GM12864 (cell line): ENCODE results near the gene LDLRAP1.
A peak's percentile ranks its signal among the peaks of the same experiment; 100 is the strongest.

Experiments used
- DNase-seq: peaks from one replicate; pipeline ENCODE4 v3.0.0-alpha.2; 2011; ENCODE audit warnings: low read depth
- H3K4me3 ChIP-seq: 2 replicates; pipeline ENCODE4 v1.5.1; 2011; ENCODE audit warnings: mild to moderate bottlenecking, low read depth, low read length, control low read depth
- CTCF ChIP-seq: IDR thresholded peaks from 2 replicates; pipeline ENCODE4 v1.5.1; 2011; ENCODE audit warnings: low read depth, mild to moderate bottlenecking, moderate library complexity, low read length, control low read depth, inconsistent platforms; ENCODE audit errors: missing control alignments

LDLRAP1 gene

GRCh38 chr1:25544243-25544764 is 898 bp downstream of the LDLRAP1 start:
- peak overlapping the region; percentile 92 for H3K4me3 ChIP-seq
- DNase-seq = no peak
- TF ChIP-seq CTCF = no peak

- H3K4me3 ChIP-seq = peak overlapping the region; percentile 92
- TF ChIP-seq CTCF = no peak
- no peak for DNase-seq
These were observed 1.4 kb downstream of the LDLRAP1 start for GRCh38 chr1:25544819-25545218.

GRCh38 chr1:25545767-25546166 is 2.4 kb downstream of the LDLRAP1 start:
- TF ChIP-seq CTCF = no peak
- no peak overlapping the region for H3K4me3 ChIP-seq
- no peak for DNase-seq

GRCh38 chr1:25546193-25546592 is 2.8 kb downstream of the LDLRAP1 start:
- no peak overlapping the region for H3K4me3 ChIP-seq
- no peak for DNase-seq
- TF ChIP-seq CTCF = no peak

- no peak for DNase-seq
- no peak for TF ChIP-seq CTCF
- no peak overlapping the region for H3K4me3 ChIP-seq
These were observed 5.2 kb downstream of the LDLRAP1 start for GRCh38 chr1:25548601-25549000.

GRCh38 chr1:25549273-25550154 is 6.1 kb downstream of the LDLRAP1 start:
- DNase-seq = peak; percentile 90
- no peak for TF ChIP-seq CTCF
- peak overlapping the region; percentile 42 for H3K4me3 ChIP-seq

GRCh38 chr1:25550155-25550506 is 6.7 kb downstream of the LDLRAP1 start:
- peak overlapping the region; percentile 42 for H3K4me3 ChIP-seq
- no peak for DNase-seq

More at GRCh38 chr1:25550155-25550506, 6.7 kb downstream of the LDLRAP1 start:
- TF ChIP-seq CTCF = no peak
